ENCODE results near the gene GPR83. TPM values are rescaled to one million over a fixed set of nuclear protein-coding genes. Genes with fewer than 3 reads are reported as not detected.
"Not testable (repeated sequence)": the region's sequence is repeated elsewhere in the genome, so short reads cannot be mapped to it uniquely, and the experiment has no call there.

GPR83 gene
- total and polyA plus RNA-seq, 2 experiments from 2014 or later, result 0.15 TPM; not detected in 1

DNA sequence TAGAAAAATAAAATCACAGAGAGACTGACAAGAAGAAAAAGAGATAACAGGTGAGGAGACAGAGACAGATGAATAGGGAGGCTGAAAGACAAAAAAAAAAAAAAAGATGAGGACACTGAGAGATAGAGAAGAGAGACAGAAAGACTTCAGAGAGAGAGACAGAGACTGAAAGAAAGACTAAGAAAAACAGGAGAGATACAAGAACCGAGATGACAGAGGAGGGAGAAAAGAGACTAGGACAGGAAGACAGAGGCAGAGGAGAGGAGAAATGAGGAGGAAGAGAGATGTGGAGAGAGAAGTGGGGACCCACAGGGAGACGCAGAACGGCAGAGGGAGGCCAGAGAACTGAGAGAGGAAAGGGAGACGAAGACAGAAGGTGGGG is 771 bp downstream of the GPR83 start:
- H3K36me3 ChIP-seq, result no peaks in the 10 kb centered on the region
- TF ChIP-seq, protein P1, sequence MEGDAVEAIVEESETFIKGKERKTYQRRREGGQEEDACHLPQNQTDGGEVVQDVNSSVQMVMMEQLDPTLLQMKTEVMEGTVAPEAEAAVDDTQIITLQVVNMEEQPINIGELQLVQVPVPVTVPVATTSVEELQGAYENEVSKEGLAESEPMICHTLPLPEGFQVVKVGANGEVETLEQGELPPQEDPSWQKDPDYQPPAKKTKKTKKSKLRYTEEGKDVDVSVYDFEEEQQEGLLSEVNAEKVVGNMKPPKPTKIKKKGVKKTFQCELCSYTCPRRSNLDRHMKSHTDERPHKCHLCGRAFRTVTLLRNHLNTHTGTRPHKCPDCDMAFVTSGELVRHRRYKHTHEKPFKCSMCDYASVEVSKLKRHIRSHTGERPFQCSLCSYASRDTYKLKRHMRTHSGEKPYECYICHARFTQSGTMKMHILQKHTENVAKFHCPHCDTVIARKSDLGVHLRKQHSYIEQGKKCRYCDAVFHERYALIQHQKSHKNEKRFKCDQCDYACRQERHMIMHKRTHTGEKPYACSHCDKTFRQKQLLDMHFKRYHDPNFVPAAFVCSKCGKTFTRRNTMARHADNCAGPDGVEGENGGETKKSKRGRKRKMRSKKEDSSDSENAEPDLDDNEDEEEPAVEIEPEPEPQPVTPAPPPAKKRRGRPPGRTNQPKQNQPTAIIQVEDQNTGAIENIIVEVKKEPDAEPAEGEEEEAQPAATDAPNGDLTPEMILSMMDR (IDR thresholded peaks at IDR 0.05; ENCODE audit: low read depth, low read length), result no peak
- H3K27ac ChIP-seq, result no peak overlapping the region
- no peaks in the 10 kb centered on the region for H3K9me3 ChIP-seq (ENCODE audit: low read depth)
- no peak for DNase-seq (ENCODE audit: low read depth in 1 of 2, low spot score in 1 of 2)
- peaks cover 48% of the 10 kb centered on the region for H3K27me3 ChIP-seq
- H3K4me1 ChIP-seq (ENCODE audit: low read depth), result no peaks in the 10 kb centered on the region
- no peak overlapping the region for H3K4me3 ChIP-seq

GRCh38 chr11:94400050-94400449 is 1.2 kb downstream of the GPR83 start:
- H3K4me3 ChIP-seq, result no peak overlapping the region
- peaks cover 48% of the 10 kb centered on the region for H3K27me3 ChIP-seq
- H3K9me3 ChIP-seq (ENCODE audit: low read depth), result no peaks in the 10 kb centered on the region
- TF ChIP-seq, protein P1 (IDR thresholded peaks at IDR 0.05; ENCODE audit: low read depth, low read length), result no peak
- DNase-seq (ENCODE audit: low read depth in 1 of 2, low spot score in 1 of 2), result no peak
- no peaks in the 10 kb centered on the region for H3K4me1 ChIP-seq (ENCODE audit: low read depth)
- no peaks in the 10 kb centered on the region for H3K36me3 ChIP-seq
- no peak overlapping the region for H3K27ac ChIP-seq

DNA sequence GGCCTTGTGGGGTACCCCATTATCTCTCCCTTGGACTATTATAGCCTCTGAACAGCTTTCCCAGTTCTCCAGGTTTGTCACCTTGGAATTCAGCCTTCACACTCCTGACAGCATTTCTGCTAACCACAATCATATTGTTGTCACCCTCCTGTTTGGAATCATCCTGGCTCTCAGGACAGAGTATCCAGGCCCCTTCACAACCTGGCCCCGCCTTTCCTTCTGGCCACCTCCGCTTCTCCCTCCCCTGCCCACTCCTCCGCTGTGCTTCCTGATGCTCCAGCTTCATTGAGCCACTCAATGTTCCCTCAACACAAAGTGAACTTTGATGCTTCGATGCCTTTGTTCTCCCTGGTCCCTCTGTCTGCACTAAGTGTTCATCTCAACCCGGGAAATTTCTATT is 3.1 kb downstream of the GPR83 start:
- no peaks in the 10 kb centered on the region for H3K36me3 ChIP-seq
- TF ChIP-seq, protein P1 (IDR thresholded peaks at IDR 0.05; ENCODE audit: low read depth, low read length), result no peak
- DNase-seq (ENCODE audit: low read depth in 1 of 2, low spot score in 1 of 2), result no peak

DNA sequence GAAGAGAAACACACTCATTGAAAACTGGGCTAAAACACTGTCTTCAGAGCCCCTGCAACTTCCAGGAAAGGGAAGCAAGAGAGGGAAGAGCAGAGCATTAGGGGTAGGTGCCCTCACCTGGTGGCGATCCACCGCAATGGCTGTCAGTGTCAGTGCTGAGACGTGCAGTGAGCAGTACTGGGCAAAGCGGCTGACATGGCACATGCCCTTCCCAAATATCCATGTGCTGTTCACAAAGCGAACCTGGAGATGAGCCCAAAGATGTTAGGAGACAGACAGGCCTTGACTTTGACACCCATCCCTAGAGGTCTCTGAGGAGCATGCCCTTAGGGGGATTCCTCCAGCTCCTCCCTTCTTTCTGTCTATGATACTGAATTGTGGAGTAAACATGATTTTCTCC is 4.9 kb downstream of the GPR83 start:
- no peaks in the 10 kb centered on the region for H3K4me1 ChIP-seq (ENCODE audit: low read depth)
- H3K27ac ChIP-seq, result no peak overlapping the region
- H3K4me3 ChIP-seq, result no peak overlapping the region
- DNase-seq (ENCODE audit: low read depth in 1 of 2, low spot score in 1 of 2), result no peak
- H3K27me3 ChIP-seq, result peaks cover 35% of the 10 kb centered on the region
- no peaks in the 10 kb centered on the region for H3K36me3 ChIP-seq
- H3K9me3 ChIP-seq (ENCODE audit: low read depth), result no peaks in the 10 kb centered on the region
- TF ChIP-seq, protein P1 (IDR thresholded peaks at IDR 0.05; ENCODE audit: low read depth, low read length), result no peak

More for the DNA sequence above, 3.1 kb downstream of the GPR83 start:
- Histone ChIP-seq H3K27me3 (peaks cover 48% of the 10 kb centered on the region), H3K27ac (no peak overlapping the region), H3K9me3 (ENCODE audit: low read depth) (no peaks in the 10 kb centered on the region), H3K4me3 (no peak overlapping the region), H3K4me1 (ENCODE audit: low read depth) (no peaks in the 10 kb centered on the region)

DNA sequence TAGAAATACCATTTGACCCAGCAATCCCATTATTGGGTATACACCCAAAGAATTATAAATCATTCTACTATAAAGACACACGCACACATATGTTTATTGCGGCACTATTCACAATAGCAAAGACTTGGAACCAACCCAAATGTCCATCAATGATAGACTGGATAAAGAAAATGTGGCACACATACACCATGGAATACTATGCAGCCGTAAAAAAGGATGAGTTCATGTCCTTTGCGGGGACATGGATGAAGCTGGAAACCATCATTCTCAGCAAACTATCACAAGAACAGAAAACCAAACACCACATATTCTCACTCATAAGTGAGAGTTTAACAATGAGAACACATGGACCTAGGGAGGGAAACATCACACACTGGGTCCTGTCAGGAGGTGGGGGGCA is 9.3 kb downstream of the GPR83 start:
- H3K27me3 ChIP-seq; H3K4me1 ChIP-seq (ENCODE audit: low read depth); DNase-seq (ENCODE audit: low read depth in 1 of 2, low spot score in 1 of 2); H3K4me3 ChIP-seq; H3K36me3 ChIP-seq; H3K9me3 ChIP-seq (ENCODE audit: low read depth); H3K27ac ChIP-seq: not testable (repeated sequence)

- Histone ChIP-seq H3K27me3 (no peaks in the 10 kb centered on the region), H3K4me1 (ENCODE audit: low read depth) (no peaks in the 10 kb centered on the region), H3K9me3 (ENCODE audit: low read depth) (no peaks in the 10 kb centered on the region), H3K27ac (no peak overlapping the region), H3K4me3 (no peak overlapping the region), H3K36me3 (no peaks in the 10 kb centered on the region)
- TF ChIP-seq, protein P1 (IDR thresholded peaks at IDR 0.05; ENCODE audit: low read depth, low read length), result no peak
- no peak for DNase-seq (ENCODE audit: low read depth in 1 of 2, low spot score in 1 of 2)
These were observed 21.6 kb downstream of the GPR83 start for GRCh38 chr11:94379613-94380012.
